H9 (cell line): ENCODE data around the gene HOXB8. TPM values are rescaled to one million over a fixed set of nuclear protein-coding genes. Genes with fewer than 3 reads are reported as not detected.
A peak's percentile ranks its signal among the peaks of the same experiment; 100 is the strongest.

Experiments
- DNase-seq: peaks from one replicate; pipeline ENCODE4 v3.0.0-alpha.2; 2017
- H2AFZ ChIP-seq: one replicate; pipeline ENCODE4 v1.6.1; 2013; ENCODE audit warnings: mild to moderate bottlenecking, low read length, control low read depth, moderate library complexity
- H2AK5ac ChIP-seq: 2 replicates; pipeline ENCODE4 v1.6.1; 2013; ENCODE audit warnings: low read length, control low read depth, mixed read lengths; ENCODE audit not compliant: insufficient read length
- H2BK120ac ChIP-seq: one replicate; pipeline ENCODE4 v1.6.1; 2013; ENCODE audit warnings: low read depth, mild to moderate bottlenecking, low read length, control low read depth, inconsistent platforms; ENCODE audit not compliant: poor library complexity, severe bottlenecking
- H2BK12ac ChIP-seq: 2 replicates; pipeline ENCODE4 v1.6.1; 2013; ENCODE audit warnings: low read length, control low read depth, mixed read lengths, low read depth; ENCODE audit not compliant: insufficient read length
- H2BK15ac ChIP-seq: 2 replicates; pipeline ENCODE4 v1.6.1; 2013; ENCODE audit warnings: low read depth, low read length, control low read depth
- H2BK20ac ChIP-seq: one replicate; pipeline ENCODE4 v1.6.1; 2013; ENCODE audit warnings: low read depth, mild to moderate bottlenecking, low read length, control low read depth, inconsistent platforms; ENCODE audit not compliant: poor library complexity, severe bottlenecking
- H2BK5ac ChIP-seq: 2 replicates; pipeline ENCODE4 v1.6.1; 2013; ENCODE audit warnings: low read length, control low read depth, mixed read lengths; ENCODE audit not compliant: insufficient read length
- H3K14ac ChIP-seq: 2 replicates; pipeline ENCODE4 v1.6.1; 2013; ENCODE audit warnings: low read length, control low read depth; ENCODE audit not compliant: insufficient read depth
- H3K18ac ChIP-seq: 2 replicates; pipeline ENCODE4 v1.6.1; 2013; ENCODE audit warnings: low read depth, mild to moderate bottlenecking, mixed read lengths, low read length, control low read depth; ENCODE audit not compliant: insufficient read length
- H3K23ac ChIP-seq: 2 replicates; pipeline ENCODE4 v1.6.1; 2013; ENCODE audit warnings: low read length, control low read depth, mixed read lengths, low read depth; ENCODE audit not compliant: insufficient read length
- H3K23me2 ChIP-seq: 2 replicates; pipeline ENCODE4 v1.6.1; 2013; ENCODE audit warnings: low read depth, mild to moderate bottlenecking, mixed read lengths, low read length, control low read depth; ENCODE audit not compliant: insufficient read length, poor library complexity, severe bottlenecking
- H3K27ac ChIP-seq: 2 replicates; pipeline ENCODE4 v1.5.1; 2013; ENCODE audit warnings: low read length, control low read depth, mixed read lengths, low read depth; ENCODE audit not compliant: insufficient read length
- H3K27me3 ChIP-seq: 2 replicates; pipeline ENCODE4 v1.6.1; 2013; ENCODE audit warnings: low read length, control low read depth, inconsistent platforms; ENCODE audit not compliant: insufficient read depth
- H3K4ac ChIP-seq: 2 replicates; pipeline ENCODE4 v1.6.1; 2013; ENCODE audit warnings: low read depth, mild to moderate bottlenecking, control low read depth, inconsistent platforms, low read length, moderate library complexity
- H3K4me1 ChIP-seq: 2 replicates; pipeline ENCODE4 v1.6.1; 2013; ENCODE audit warnings: low read length, control low read depth, inconsistent platforms; ENCODE audit not compliant: insufficient read depth
- H3K4me2 ChIP-seq: 2 replicates; pipeline ENCODE4 v1.6.1; 2013; ENCODE audit warnings: low read length, control low read depth, mixed read lengths; ENCODE audit not compliant: insufficient read length, insufficient read depth
- H3K56ac ChIP-seq: 2 replicates; pipeline ENCODE4 v1.6.1; 2013; ENCODE audit warnings: low read depth, mild to moderate bottlenecking, mixed read lengths, low read length, control low read depth; ENCODE audit not compliant: insufficient read length
- H3K79me1 ChIP-seq: 2 replicates; pipeline ENCODE4 v1.6.1; 2013; ENCODE audit warnings: low read depth, mild to moderate bottlenecking, moderate library complexity, low read length, control low read depth, inconsistent platforms; ENCODE audit not compliant: insufficient read depth, poor library complexity, severe bottlenecking
- H3K79me2 ChIP-seq: 2 replicates; pipeline ENCODE4 v1.6.1; 2013; ENCODE audit warnings: low read length, control low read depth, inconsistent platforms; ENCODE audit not compliant: insufficient read depth
- H3K9ac ChIP-seq: 2 replicates; pipeline ENCODE4 v1.6.1; 2013; ENCODE audit warnings: low read length, control low read depth, mixed read lengths; ENCODE audit not compliant: insufficient read length; ENCODE audit errors: extremely low read depth
- H3K9me3 ChIP-seq: one replicate; pipeline ENCODE4 v1.6.1; 2013; ENCODE audit warnings: low read depth, low read length, inconsistent platforms; ENCODE audit not compliant: control insufficient read depth
- H3T11ph ChIP-seq: one replicate; pipeline ENCODE4 v1.6.1; 2013; ENCODE audit warnings: mild to moderate bottlenecking, low read length, control low read depth, inconsistent platforms
- H4K20me1 ChIP-seq: one replicate; pipeline ENCODE4 v1.6.1; 2013; ENCODE audit not compliant: control insufficient read depth, insufficient read length, insufficient read depth
- H4K5ac ChIP-seq: 2 replicates; pipeline ENCODE4 v1.6.1; 2013; ENCODE audit warnings: low read depth, mild to moderate bottlenecking, mixed read lengths, low read length, control low read depth; ENCODE audit not compliant: insufficient read length
- H4K8ac ChIP-seq: replicated peaks from 2 replicates; pipeline ENCODE4 v1.6.1; 2013; ENCODE audit warnings: low read length, control low read depth, mixed read lengths, low read depth; ENCODE audit not compliant: insufficient read length
- H4K91ac ChIP-seq: 2 replicates; pipeline ENCODE4 v1.6.1; 2013; ENCODE audit warnings: low read depth, mild to moderate bottlenecking, moderate library complexity, mixed read lengths, low read length, control low read depth; ENCODE audit not compliant: insufficient read length
- H3K27ac Mint-ChIP-seq, 3 experiments: 2 replicates in 2 of 3; 3 replicates in 1 of 3; pipeline ENCODE4 v1.8.0; 2020 to 2021; ENCODE audit warnings: mixed read lengths in 3 of 3, mild to moderate bottlenecking in 1 of 3, moderate library complexity in 1 of 3
- H3K27me3 Mint-ChIP-seq: 2 replicates; pipeline ENCODE4 v1.8.0; 2021; ENCODE audit warnings: low read depth, mild to moderate bottlenecking, moderate library complexity, mixed read lengths
- H3K36me3 Mint-ChIP-seq, 3 experiments: 2 replicates in 2 of 3; 3 replicates in 1 of 3; pipeline ENCODE4 v1.8.0; 2020 to 2021; ENCODE audit warnings: low read depth in 3 of 3, mixed read lengths in 3 of 3; ENCODE audit not compliant: insufficient read depth in 1 of 3
- H3K4me1 Mint-ChIP-seq, 2 experiments: 2 replicates each; pipeline ENCODE4 v1.8.0; 2020; ENCODE audit warnings: mixed read lengths in 2 of 2
- H3K4me3 Mint-ChIP-seq, 2 experiments: 2 replicates in 1 of 2; 3 replicates in 1 of 2; pipeline ENCODE4 v1.8.0; 2020 to 2021; ENCODE audit warnings: mild to moderate bottlenecking in 2 of 2, mixed read lengths in 2 of 2, moderate library complexity in 1 of 2
- H3K9me3 Mint-ChIP-seq, 2 experiments: 2 replicates in 1 of 2; 3 replicates in 1 of 2; pipeline ENCODE4 v1.8.0; 2020; ENCODE audit warnings: mild to moderate bottlenecking in 2 of 2, mixed read lengths in 2 of 2, moderate library complexity in 1 of 2
- CTCF ChIP-seq: fragments of 200-600 bp; sonication (generic); conservative IDR thresholded peaks from 3 replicates; pipeline ENCODE4 v1.8.0; 2021; ENCODE audit warnings: antibody characterized with exemption, mild to moderate bottlenecking
- WGBS: extraction: QIAGEN DNeasy Blood & Tissue Kit; methylation state at CpG from one replicate; pipeline ENCODE4 v1.1.7; 2013; ENCODE audit warnings: missing lambda C conversion rate, low lambda C conversion rate, mixed read lengths; ENCODE audit not compliant: insufficient read length; ENCODE audit errors: extremely low coverage; 5-methylcytosine and 5-hydroxymethylcytosine counted together
- total RNA-seq: library from RNA; stranded (reverse); gene quantifications from 2 replicates; pipeline ENCODE4 v1.2.1, GENCODE V29; 2021

The HOXB8 gene
- total RNA-seq, 1 experiment from 2014 or later, result not detected

GRCh38 chr17:48647103-48647962 lies 32.2 kb upstream of the HOXB8 start:
- Histone ChIP-seq H2AFZ (no peak overlapping the region), H3K27ac (no peak overlapping the region)

More at GRCh38 chr17:48647103-48647962, 32.2 kb upstream of the HOXB8 start:
- WGBS, result no CpG with 5 or more reads among the region's 30 CpGs
- Histone ChIP-seq H4K91ac (no peak overlapping the region), H3K79me1 (no peaks in the 10 kb centered on the region), H3K14ac (no peak overlapping the region), H3K18ac (no peak overlapping the region), H3K23ac (no peak overlapping the region), H3K23me2 (peaks cover 8% of the 10 kb centered on the region), H2BK120ac (no peak overlapping the region), H4K5ac (no peak overlapping the region), H3K4me1 (no peaks in the 10 kb centered on the region), H3K4ac (no peak overlapping the region), H2BK5ac (no peak overlapping the region), H3K9ac (no peak overlapping the region), H2BK15ac (no peak overlapping the region), H2BK12ac (no peak overlapping the region), H3K9me3 (no peaks in the 10 kb centered on the region), H3K56ac (no peak overlapping the region), H3K4me2 (peak overlapping the region; percentile 45), H4K8ac (no peak overlapping the region), H3T11ph (no peak overlapping the region), H2BK20ac (no peak overlapping the region), H3K79me2 (no peaks in the 10 kb centered on the region), H2AK5ac (no peak overlapping the region), H3K27me3 (peaks cover 70% of the 10 kb centered on the region), H4K20me1 (no peaks in the 10 kb centered on the region)
- Mint-ChIP-seq H3K9me3 (peaks cover 3 to 9% of the 10 kb centered on the region in 2 experiments; a peak in 3 of 5 replicates), H3K27me3 (peaks cover 100% of the 10 kb centered on the region), H3K27ac (no peak overlapping the region), H3K36me3 (no peaks in the 10 kb centered on the region; a peak in 1 of 7 replicates), H3K4me1 (peaks cover 7 to 13% of the 10 kb centered on the region in 2 experiments), H3K4me3 (peak overlapping the region; percentile 33 to 76)
- no peak for TF ChIP-seq CTCF
- peak; percentile 87 for DNase-seq
